ENCODE measurements around the gene MTMR2. TPM values are rescaled to one million over a fixed set of nuclear protein-coding genes. Genes with fewer than 3 reads are reported as not detected.

MTMR2 gene
- total and polyA plus RNA-seq, 2 of the 13 experiments (the other 11 are each of a cell fraction or from before 2014, with no cell fraction given), result 12.7 to 22.3 TPM

GRCh38 chr11:95923728-95924413 lies at the start of gene MTMR2 (continued):
- TF ChIP-seq CEBPB (IDR thresholded peaks at IDR 0.05; ENCODE audit: borderline replicate concordance, low read depth, low read length) (no peak), EED (CRISPR knock-in tag; IDR thresholded peaks at IDR 0.05) (peak; percentile 95; the same call in 1 of the 2 replicates), HNRNPH1 (optimal IDR thresholded peaks at IDR 0.05; ENCODE audit: low read depth, low read length) (no peak), DZIP1 (CRISPR knock-in tag; IDR thresholded peaks at IDR 0.05) (no peak), ARID2 (CRISPR knock-in tag; IDR thresholded peaks at IDR 0.05; ENCODE audit: borderline replicate concordance) (peak; percentile 72; the same call in 1 of the 2 replicates), ZHX2 (IDR thresholded peaks at IDR 0.05; ENCODE audit: low read depth) (peak; percentile 69), ZHX2 (CRISPR knock-in tag; IDR thresholded peaks at IDR 0.05; ENCODE audit: borderline replicate concordance) (no peak), FOXP4 (CRISPR knock-in tag; IDR thresholded peaks at IDR 0.05) (peak; percentile 55; the same call in 1 of the 2 replicates), RELA (CRISPR knock-in tag; IDR thresholded peaks at IDR 0.05) (no peak; the same call in 1 of the 2 replicates), ZNF354B (CRISPR knock-in tag; IDR thresholded peaks at IDR 0.05) (no peak)
- TF ChIP-seq, protein P1, sequence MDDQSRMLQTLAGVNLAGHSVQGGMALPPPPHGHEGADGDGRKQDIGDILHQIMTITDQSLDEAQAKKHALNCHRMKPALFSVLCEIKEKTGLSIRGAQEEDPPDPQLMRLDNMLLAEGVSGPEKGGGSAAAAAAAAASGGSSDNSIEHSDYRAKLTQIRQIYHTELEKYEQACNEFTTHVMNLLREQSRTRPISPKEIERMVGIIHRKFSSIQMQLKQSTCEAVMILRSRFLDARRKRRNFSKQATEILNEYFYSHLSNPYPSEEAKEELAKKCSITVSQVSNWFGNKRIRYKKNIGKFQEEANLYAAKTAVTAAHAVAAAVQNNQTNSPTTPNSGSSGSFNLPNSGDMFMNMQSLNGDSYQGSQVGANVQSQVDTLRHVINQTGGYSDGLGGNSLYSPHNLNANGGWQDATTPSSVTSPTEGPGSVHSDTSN (CRISPR knock-in tag; IDR thresholded peaks at IDR 0.05; ENCODE audit: borderline replicate concordance), result no peak
- TF ChIP-seq, protein P2, sequence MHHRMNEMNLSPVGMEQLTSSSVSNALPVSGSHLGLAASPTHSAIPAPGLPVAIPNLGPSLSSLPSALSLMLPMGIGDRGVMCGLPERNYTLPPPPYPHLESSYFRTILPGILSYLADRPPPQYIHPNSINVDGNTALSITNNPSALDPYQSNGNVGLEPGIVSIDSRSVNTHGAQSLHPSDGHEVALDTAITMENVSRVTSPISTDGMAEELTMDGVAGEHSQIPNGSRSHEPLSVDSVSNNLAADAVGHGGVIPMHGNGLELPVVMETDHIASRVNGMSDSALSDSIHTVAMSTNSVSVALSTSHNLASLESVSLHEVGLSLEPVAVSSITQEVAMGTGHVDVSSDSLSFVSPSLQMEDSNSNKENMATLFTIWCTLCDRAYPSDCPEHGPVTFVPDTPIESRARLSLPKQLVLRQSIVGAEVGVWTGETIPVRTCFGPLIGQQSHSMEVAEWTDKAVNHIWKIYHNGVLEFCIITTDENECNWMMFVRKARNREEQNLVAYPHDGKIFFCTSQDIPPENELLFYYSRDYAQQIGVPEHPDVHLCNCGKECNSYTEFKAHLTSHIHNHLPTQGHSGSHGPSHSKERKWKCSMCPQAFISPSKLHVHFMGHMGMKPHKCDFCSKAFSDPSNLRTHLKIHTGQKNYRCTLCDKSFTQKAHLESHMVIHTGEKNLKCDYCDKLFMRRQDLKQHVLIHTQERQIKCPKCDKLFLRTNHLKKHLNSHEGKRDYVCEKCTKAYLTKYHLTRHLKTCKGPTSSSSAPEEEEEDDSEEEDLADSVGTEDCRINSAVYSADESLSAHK (CRISPR knock-in tag; IDR thresholded peaks at IDR 0.05; ENCODE audit: borderline replicate concordance), result peak; percentile 79

Measured in HepG2 (cell line).